ENCODE data around the gene TBC1D16.

DNA sequence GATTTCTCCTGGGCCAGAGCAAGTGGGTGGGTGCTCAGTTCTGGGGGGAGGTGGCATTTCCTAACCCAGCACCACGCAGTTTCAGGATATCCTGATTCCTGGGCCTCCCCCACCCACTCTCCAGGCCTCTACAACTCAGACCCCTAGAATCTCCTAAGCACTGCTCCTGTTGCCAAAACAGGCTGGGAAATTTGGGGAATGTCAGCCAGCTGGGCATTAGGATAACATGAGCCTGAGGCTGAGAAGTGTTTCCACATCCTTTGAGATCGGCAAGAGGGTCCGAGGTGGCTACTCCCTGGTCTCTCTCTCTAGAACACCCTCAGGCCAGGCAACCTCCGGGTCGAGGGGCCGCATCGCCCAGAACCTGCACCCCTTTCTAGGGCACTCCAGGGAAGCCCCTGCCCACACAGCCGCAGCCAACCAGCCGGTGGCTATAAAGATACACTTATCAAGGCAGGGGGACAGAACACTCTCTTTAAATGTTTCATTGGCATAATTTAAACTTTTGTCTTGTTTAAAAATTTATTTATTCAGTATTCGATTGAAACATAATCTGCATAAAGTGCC is 23.6 kb downstream of the TBC1D16 start:
- TF ChIP-seq, protein P1, sequence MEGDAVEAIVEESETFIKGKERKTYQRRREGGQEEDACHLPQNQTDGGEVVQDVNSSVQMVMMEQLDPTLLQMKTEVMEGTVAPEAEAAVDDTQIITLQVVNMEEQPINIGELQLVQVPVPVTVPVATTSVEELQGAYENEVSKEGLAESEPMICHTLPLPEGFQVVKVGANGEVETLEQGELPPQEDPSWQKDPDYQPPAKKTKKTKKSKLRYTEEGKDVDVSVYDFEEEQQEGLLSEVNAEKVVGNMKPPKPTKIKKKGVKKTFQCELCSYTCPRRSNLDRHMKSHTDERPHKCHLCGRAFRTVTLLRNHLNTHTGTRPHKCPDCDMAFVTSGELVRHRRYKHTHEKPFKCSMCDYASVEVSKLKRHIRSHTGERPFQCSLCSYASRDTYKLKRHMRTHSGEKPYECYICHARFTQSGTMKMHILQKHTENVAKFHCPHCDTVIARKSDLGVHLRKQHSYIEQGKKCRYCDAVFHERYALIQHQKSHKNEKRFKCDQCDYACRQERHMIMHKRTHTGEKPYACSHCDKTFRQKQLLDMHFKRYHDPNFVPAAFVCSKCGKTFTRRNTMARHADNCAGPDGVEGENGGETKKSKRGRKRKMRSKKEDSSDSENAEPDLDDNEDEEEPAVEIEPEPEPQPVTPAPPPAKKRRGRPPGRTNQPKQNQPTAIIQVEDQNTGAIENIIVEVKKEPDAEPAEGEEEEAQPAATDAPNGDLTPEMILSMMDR (conservative IDR thresholded peaks at IDR 0.05): no peak
- no peak for TF ChIP-seq ZFX (IDR thresholded peaks at IDR 0.05)

Measured in C4-2B (cell line).